ENCODE data around the gene RAB6A.
"Not testable (repeated sequence)": the region's sequence is repeated elsewhere in the genome, so short reads cannot be mapped to it uniquely, and the experiment has no call there.

RAB6A gene

GRCh38 chr11:73784080-73784634 lies 23.3 kb upstream of the RAB6A start:
- Mint-ChIP-seq H3K27me3 (no peaks in the 10 kb centered on the region), H3K27ac (no peak overlapping the region)

DNA sequence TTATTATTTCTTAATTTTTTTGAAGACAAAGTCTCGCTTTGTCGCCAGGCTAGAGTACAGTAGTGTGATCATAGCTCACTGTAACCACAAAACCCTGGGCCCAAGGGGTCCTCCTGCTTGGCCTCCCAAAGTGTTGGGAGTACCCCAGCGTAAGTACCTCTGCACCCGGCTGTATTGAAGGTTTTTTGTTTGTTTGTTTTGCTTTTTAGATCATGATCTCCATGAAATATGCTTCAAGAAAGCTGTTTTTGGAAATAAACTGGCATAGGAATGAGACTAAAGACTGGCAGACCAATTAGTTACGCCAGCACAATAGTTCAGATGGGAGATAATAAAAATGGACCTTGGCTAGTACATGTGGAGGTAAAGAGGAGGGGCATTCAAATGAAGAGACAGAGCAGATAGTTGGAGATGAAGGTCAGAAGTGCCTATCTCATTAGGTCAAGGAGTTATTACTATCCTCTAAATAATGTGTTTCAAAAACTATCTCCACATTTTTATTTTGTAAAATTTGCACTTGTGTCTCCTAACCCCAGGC lies 22.7 kb upstream of the RAB6A start:
- no peak for ATAC-seq
- H3K36me3 Mint-ChIP-seq: no peaks in the 10 kb centered on the region
- no peaks in the 10 kb centered on the region for H3K9me3 Mint-ChIP-seq
- H3K4me1 Mint-ChIP-seq: peaks cover 11% of the 10 kb centered on the region
- H3K27me3 Mint-ChIP-seq: no peaks in the 10 kb centered on the region
- H3K27ac Mint-ChIP-seq: no peak overlapping the region
- no peak overlapping the region for H3K4me3 Mint-ChIP-seq

More at GRCh38 chr11:73784080-73784634, 23.3 kb upstream of the RAB6A start:
- ATAC-seq: no peak
- Mint-ChIP-seq H3K36me3 (no peaks in the 10 kb centered on the region), H3K4me1 (peaks cover 13% of the 10 kb centered on the region), H3K9me3 (no peaks in the 10 kb centered on the region), H3K4me3 (no peak overlapping the region)

- H3K36me3 Mint-ChIP-seq: no peaks in the 10 kb centered on the region
- peaks cover 5% of the 10 kb centered on the region for H3K4me1 Mint-ChIP-seq
- H3K4me3 Mint-ChIP-seq: no peak overlapping the region
- no peaks in the 10 kb centered on the region for H3K9me3 Mint-ChIP-seq
- no peak overlapping the region for H3K27ac Mint-ChIP-seq
- H3K27me3 Mint-ChIP-seq: no peaks in the 10 kb centered on the region
- no peak for ATAC-seq
These were observed 20.4 kb upstream of the RAB6A start for GRCh38 chr11:73781303-73781702.

GRCh38 chr11:73779084-73779902 lies 18.4 kb upstream of the RAB6A start:
- peak; percentile 100 for ATAC-seq
- H3K9me3 Mint-ChIP-seq: peaks cover 1% of the 10 kb centered on the region
- no peaks in the 10 kb centered on the region for H3K36me3 Mint-ChIP-seq
- H3K27me3 Mint-ChIP-seq: peaks cover 5% of the 10 kb centered on the region
- peaks cover 8% of the 10 kb centered on the region for H3K4me1 Mint-ChIP-seq
- peak overlapping the region; percentile 92 for H3K4me3 Mint-ChIP-seq
- H3K27ac Mint-ChIP-seq: peak overlapping the region; percentile 85

DNA sequence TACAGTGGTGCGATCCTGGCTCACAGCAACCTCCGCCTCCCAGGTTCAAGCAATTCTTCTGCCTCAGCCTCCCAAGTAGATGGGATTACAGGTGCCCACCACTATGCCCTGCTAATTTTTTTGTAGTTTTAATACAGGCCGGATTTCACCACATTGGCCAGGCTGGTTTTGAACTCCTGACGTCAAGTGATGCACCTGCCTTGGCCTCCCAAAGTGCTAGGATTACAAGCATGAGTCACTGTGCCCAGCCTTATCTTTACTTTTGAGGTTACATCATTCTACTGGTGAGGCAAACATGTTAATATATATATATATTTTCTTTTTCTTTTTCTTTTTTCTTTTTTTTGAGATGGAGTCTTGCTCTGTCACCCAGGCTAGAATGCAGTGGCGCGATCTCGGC lies 9.9 kb upstream of the RAB6A start:
- not testable (repeated sequence) for H3K27ac Mint-ChIP-seq, H3K4me1 Mint-ChIP-seq, H3K4me3 Mint-ChIP-seq, ATAC-seq, H3K36me3 Mint-ChIP-seq, H3K9me3 Mint-ChIP-seq
- H3K27me3 Mint-ChIP-seq: peaks cover 27% of the 10 kb centered on the region

- H3K4me1 Mint-ChIP-seq: peaks cover under 1% of the 10 kb centered on the region
- no peaks in the 10 kb centered on the region for H3K36me3 Mint-ChIP-seq
- no peaks in the 10 kb centered on the region for H3K9me3 Mint-ChIP-seq
- H3K27me3 Mint-ChIP-seq: peaks cover 19% of the 10 kb centered on the region
- H3K4me3 Mint-ChIP-seq: no peak overlapping the region
- ATAC-seq: no peak
- no peak overlapping the region for H3K27ac Mint-ChIP-seq
These were observed 5.9 kb upstream of the RAB6A start for GRCh38 chr11:73766763-73767162.

DNA sequence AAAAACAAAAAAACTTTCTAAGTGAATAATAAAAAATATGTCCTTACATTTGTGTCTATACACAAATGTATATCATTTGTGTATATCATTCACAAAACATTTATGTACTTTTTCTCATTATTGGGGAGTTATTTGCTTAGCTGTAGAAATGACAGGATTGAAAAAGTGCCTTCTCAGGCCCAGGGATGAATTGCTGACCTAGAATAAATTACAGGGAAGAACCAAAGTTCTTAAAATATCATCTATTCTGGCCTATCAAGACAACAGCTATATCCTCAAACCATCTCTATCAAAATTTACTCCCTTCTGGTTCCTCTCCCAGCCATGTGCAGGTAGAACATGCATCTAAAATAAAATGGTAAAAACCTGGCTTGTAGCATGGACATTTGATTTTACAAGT lies 1.9 kb upstream of the RAB6A start:
- peaks cover 27% of the 10 kb centered on the region for H3K4me1 Mint-ChIP-seq
- H3K36me3 Mint-ChIP-seq: no peaks in the 10 kb centered on the region
- H3K27ac Mint-ChIP-seq: no peak overlapping the region
- H3K9me3 Mint-ChIP-seq: no peaks in the 10 kb centered on the region
- H3K4me3 Mint-ChIP-seq: no peak overlapping the region
- no peak for ATAC-seq
- H3K27me3 Mint-ChIP-seq: peaks cover 18% of the 10 kb centered on the region

DNA sequence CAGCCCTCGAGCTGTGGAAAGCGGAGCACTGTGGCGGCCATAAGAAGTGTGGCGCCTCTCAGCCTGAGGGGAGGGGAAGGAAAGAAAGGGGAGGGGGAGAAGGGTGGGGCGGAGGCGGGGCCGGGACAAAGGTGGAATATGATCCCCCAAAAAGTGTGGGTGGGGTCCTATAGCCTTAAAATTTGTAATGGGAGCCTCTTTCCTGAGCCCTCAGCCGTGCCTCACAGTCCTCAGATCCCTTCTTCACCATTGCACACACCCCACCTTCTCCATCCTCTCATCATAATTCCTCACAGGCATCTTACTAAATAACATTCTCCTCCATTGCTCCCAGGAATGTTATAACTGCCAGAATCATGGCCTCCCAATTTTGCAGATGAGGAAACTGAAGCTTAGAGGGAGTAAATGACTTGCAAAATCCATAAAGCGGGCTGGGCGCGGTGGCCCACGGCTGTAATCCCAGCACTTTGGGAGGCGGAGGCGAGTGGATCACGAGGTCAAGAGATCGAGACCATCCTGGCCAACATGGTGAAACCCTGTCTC lies 600 bp upstream of the RAB6A start:
- peak; percentile 13 for ATAC-seq
- no peaks in the 10 kb centered on the region for H3K9me3 Mint-ChIP-seq

DNA sequence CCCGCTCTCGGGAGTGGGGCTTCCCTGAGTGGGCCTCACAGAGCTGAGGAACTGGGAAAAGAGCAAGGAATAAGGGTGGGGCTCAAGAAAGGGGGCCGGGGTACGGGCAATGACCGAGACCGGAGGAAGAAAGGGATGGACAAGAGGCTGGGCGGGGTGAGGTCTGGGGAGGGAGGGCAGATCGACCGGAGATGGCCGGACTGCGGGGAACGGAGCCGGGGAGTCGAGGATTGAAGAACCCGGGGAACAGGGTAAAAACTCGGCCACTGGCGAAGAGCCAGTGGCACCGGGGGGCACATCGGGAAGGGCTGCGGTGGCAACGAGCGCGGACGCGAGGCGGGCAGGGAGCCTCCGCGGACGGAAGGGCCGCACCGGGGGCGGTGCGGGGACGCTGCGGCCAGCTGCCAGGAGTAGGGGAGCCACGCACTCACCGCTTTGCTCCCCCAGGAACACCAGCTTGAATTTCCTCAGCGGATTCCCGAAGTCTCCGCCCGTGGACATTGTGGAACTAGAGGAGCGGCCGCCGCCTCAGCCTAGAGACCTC lies 667 bp downstream of the RAB6A start:
- no peak for ATAC-seq
- H3K4me3 Mint-ChIP-seq: peak overlapping the region; percentile 97
- H3K27me3 Mint-ChIP-seq: no peaks in the 10 kb centered on the region
- peaks cover 35% of the 10 kb centered on the region for H3K4me1 Mint-ChIP-seq
- H3K27ac Mint-ChIP-seq: peak overlapping the region; percentile 82
- peaks cover 3% of the 10 kb centered on the region for H3K9me3 Mint-ChIP-seq
- H3K36me3 Mint-ChIP-seq: peaks cover 6% of the 10 kb centered on the region

More for the DNA sequence above, 600 bp upstream of the RAB6A start:
- H3K4me3 Mint-ChIP-seq: peak overlapping the region; percentile 97
- H3K4me1 Mint-ChIP-seq: peaks cover 27% of the 10 kb centered on the region
- H3K36me3 Mint-ChIP-seq: no peaks in the 10 kb centered on the region
- peaks cover 5% of the 10 kb centered on the region for H3K27me3 Mint-ChIP-seq
- peak overlapping the region; percentile 82 for H3K27ac Mint-ChIP-seq

DNA sequence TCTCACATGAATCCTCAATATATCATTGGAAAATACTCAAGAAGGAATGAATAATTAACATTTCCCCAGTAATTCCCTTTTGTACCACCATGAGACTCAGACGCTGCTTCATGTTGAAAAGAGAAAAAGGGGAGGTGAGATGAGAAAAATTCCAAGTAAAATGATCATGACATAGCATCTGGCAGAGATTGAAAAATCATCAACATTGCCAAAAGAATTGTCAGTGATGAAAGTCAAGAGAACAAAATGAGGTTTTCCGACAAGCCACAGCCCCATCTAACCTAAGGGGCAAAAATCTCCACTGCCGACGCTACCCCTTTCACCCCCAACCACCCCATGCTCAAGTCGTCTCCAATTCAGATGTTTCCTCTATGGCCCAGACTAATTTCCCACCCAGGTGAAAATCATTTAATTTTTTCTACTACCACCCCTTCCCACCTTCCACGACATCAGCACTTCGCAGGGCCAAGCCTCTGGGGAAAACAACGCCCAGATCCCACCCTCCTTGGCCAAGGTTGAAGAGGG lies 1.2 kb downstream of the RAB6A start:
- H3K36me3 Mint-ChIP-seq: peaks cover 6% of the 10 kb centered on the region
- H3K27me3 Mint-ChIP-seq: no peaks in the 10 kb centered on the region
- no peak for ATAC-seq
- H3K4me1 Mint-ChIP-seq: peaks cover 35% of the 10 kb centered on the region
- H3K4me3 Mint-ChIP-seq: peak overlapping the region; percentile 97
- peak overlapping the region; percentile 82 for H3K27ac Mint-ChIP-seq
- H3K9me3 Mint-ChIP-seq: peaks cover 3% of the 10 kb centered on the region

DNA sequence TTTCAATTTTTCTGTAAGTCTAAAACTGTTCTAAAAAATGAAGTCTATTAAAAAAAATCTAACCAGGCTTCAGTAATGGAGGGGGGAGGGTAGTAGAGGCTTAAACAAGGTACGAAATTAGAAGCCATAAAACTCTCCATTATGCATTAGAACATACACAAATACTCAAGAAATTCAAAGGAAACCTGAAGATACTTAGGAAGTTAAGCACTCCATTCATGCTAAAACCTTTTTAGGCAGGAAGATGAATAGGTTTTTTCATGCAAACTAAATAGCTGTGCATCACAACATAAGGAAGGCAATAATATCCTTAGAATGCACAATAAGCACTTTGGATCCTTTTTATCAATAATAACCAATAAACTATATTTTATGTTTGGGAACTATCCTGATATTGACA lies 2.4 kb downstream of the RAB6A start:
- Mint-ChIP-seq H3K4me3 (peak overlapping the region; percentile 36), H3K27me3 (no peaks in the 10 kb centered on the region), H3K9me3 (peaks cover 3% of the 10 kb centered on the region), H3K4me1 (peaks cover 41% of the 10 kb centered on the region), H3K36me3 (peaks cover 12% of the 10 kb centered on the region), H3K27ac (no peak overlapping the region)
- ATAC-seq: no peak

GRCh38 chr11:73757598-73757997 lies 3.3 kb downstream of the RAB6A start:
- no peak for ATAC-seq
- H3K27ac Mint-ChIP-seq: no peak overlapping the region

DNA sequence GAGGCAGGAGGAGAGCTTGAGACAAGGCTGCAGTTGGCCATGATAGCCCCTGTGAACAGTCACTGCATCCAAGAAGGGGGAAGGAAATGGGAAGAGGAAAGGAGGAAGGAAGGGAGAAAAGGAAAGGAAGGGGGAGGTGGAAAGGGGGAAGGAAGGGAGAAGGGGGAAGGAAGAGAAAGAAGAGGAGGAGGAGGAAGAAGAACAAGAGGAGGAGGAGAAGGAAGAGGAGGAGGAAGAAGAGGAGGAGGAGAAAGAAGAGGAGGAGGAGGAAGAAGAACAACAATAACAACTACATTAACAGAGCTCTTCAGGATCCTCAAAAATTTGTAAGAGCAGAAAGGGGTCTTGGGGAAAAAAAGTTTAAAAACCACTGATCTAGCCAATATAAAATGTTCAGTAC lies 5.2 kb downstream of the RAB6A start:
- Mint-ChIP-seq H3K4me3 (no peak overlapping the region), H3K27ac (no peak overlapping the region), H3K27me3 (no peaks in the 10 kb centered on the region), H3K9me3 (peaks cover 3% of the 10 kb centered on the region), H3K36me3 (peaks cover 23% of the 10 kb centered on the region), H3K4me1 (peaks cover 56% of the 10 kb centered on the region)
- ATAC-seq: no peak

More at GRCh38 chr11:73757598-73757997, 3.3 kb downstream of the RAB6A start:
- no peak overlapping the region for H3K4me3 Mint-ChIP-seq
- H3K4me1 Mint-ChIP-seq: peaks cover 42% of the 10 kb centered on the region
- peaks cover 12% of the 10 kb centered on the region for H3K36me3 Mint-ChIP-seq
- peaks cover 3% of the 10 kb centered on the region for H3K9me3 Mint-ChIP-seq
- no peaks in the 10 kb centered on the region for H3K27me3 Mint-ChIP-seq

DNA sequence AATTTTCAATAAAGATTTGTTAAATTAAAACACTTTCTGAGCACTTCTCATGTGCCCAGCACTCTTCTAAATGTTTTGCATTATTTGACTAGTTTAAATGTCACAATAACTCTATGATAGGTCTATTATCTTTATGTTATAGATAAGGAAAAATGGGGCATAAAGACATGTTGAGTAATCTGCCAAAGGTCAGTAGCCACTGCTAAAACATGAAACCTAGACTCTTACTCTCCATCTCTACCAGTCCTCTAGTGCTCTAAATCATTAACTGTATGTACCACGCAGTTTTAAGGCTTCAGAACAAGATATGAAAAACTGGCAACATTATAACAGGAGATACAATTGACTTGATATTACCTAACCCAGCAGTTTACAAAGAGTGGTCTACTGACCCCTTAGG lies 6.9 kb downstream of the RAB6A start:
- no peak overlapping the region for H3K27ac Mint-ChIP-seq
- ATAC-seq: no peak
- H3K4me1 Mint-ChIP-seq: peaks cover 57% of the 10 kb centered on the region
- peaks cover 30% of the 10 kb centered on the region for H3K36me3 Mint-ChIP-seq
- H3K27me3 Mint-ChIP-seq: no peaks in the 10 kb centered on the region
- no peak overlapping the region for H3K4me3 Mint-ChIP-seq
- peaks cover 3% of the 10 kb centered on the region for H3K9me3 Mint-ChIP-seq

- Mint-ChIP-seq H3K4me1 (peaks cover 53% of the 10 kb centered on the region), H3K27ac (no peak overlapping the region), H3K27me3 (no peaks in the 10 kb centered on the region), H3K9me3 (peaks cover 3% of the 10 kb centered on the region), H3K4me3 (no peak overlapping the region), H3K36me3 (peaks cover 30% of the 10 kb centered on the region)
- no peak for ATAC-seq
These were observed 8.0 kb downstream of the RAB6A start for GRCh38 chr11:73752903-73753302.
